CD14-positive monocyte (primary cell): Measurements from ENCODE around the gene MBP. TPM values are rescaled to one million over a fixed set of nuclear protein-coding genes. Genes with fewer than 3 reads are reported as not detected.

ENCODE experiments used
- DNase-seq, 3 donors: peaks; one replicate each; pipeline ENCODE4 v3.0.0-alpha.2; 2011 to 2022
- H2AFZ ChIP-seq: 2 replicates; pipeline ENCODE4 v1.6.0; 2012; ENCODE audit warnings: mild to moderate bottlenecking, low read depth, low read length, inconsistent platforms; ENCODE audit not compliant: insufficient read depth, poor library complexity, severe bottlenecking
- H3K27ac ChIP-seq, 2 donors: 1 replicate in 1 of 2; 2 replicates in 1 of 2; pipeline ENCODE4 v1.5.1; 2012 to 2013; ENCODE audit warnings: low read length in 2 of 2, control low read depth in 1 of 2, inconsistent platforms in 1 of 2, low read depth in 1 of 2, mild to moderate bottlenecking in 1 of 2
- H3K27me3 ChIP-seq, 2 donors: one replicate each; pipeline versions ENCODE4 v1.6.0 to v1.6.1; 2011 to 2013; ENCODE audit warnings: low read length in 2 of 2; ENCODE audit not compliant: control insufficient read depth in 2 of 2, insufficient read depth in 2 of 2
- H3K36me3 ChIP-seq, 2 donors: replicated peaks in 1 of 2; 1 replicate in 1 of 2; 2 replicates in 1 of 2; pipeline versions ENCODE4 v1.5.1 to v1.6.1; 2012 to 2013; ENCODE audit warnings: low read length in 2 of 2, control low read depth in 1 of 2, inconsistent platforms in 1 of 2, mild to moderate bottlenecking in 1 of 2; ENCODE audit not compliant: insufficient read depth in 2 of 2, control insufficient read depth in 1 of 2
- H3K4me1 ChIP-seq, 2 donors: 1 replicate in 1 of 2; 2 replicates in 1 of 2; pipeline versions ENCODE4 v1.5.1 to v1.6.1; 2012 to 2013; ENCODE audit warnings: low read length in 2 of 2, control low read depth in 1 of 2, inconsistent platforms in 1 of 2, mild to moderate bottlenecking in 1 of 2, moderate library complexity in 1 of 2; ENCODE audit not compliant: insufficient read depth in 2 of 2, control insufficient read depth in 1 of 2
- H3K4me2 ChIP-seq: replicated peaks from 2 replicates; pipeline ENCODE3; 2012; ENCODE audit warnings: low read length, moderate library complexity, mild to moderate bottlenecking; ENCODE audit not compliant: poor library complexity, severe bottlenecking; ENCODE audit errors: extremely low read depth
- H3K4me3 ChIP-seq, 3 experiments: fragments of 200-600 bp in 1 of 3; sonication (generic) in 1 of 3; replicated peaks in 1 of 3; 1 replicate in 2 of 3; 2 replicates in 1 of 3; pipeline ENCODE4 v1.5.1; 2011 to 2013; ENCODE audit warnings: low read length in 3 of 3, mild to moderate bottlenecking in 3 of 3, control low read depth in 2 of 3, low read depth in 2 of 3, inconsistent platforms in 1 of 3, moderate library complexity in 1 of 3
- H3K79me2 ChIP-seq: 2 replicates; pipeline ENCODE4 v1.6.0; 2012; ENCODE audit warnings: mild to moderate bottlenecking, control low read depth, inconsistent platforms, low read length, moderate library complexity; ENCODE audit not compliant: insufficient read depth
- H3K9ac ChIP-seq: 2 replicates; pipeline ENCODE4 v1.6.0; 2017; ENCODE audit warnings: low read length, mild to moderate bottlenecking; ENCODE audit not compliant: insufficient read depth, poor library complexity, severe bottlenecking
- H3K9me3 ChIP-seq, 2 donors: replicated peaks in 1 of 2; 1 replicate in 1 of 2; 2 replicates in 1 of 2; pipeline versions ENCODE4 v1.5.1 to v1.6.1; 2012 to 2013; ENCODE audit warnings: low read length in 2 of 2, control low read depth in 1 of 2; ENCODE audit not compliant: control insufficient read depth in 1 of 2, insufficient read depth in 1 of 2
- H4K20me1 ChIP-seq: 2 replicates; pipeline ENCODE4 v1.6.0; 2012; ENCODE audit warnings: mild to moderate bottlenecking, low read length, control low read depth, moderate library complexity; ENCODE audit not compliant: insufficient read depth
- H3K27ac Mint-ChIP-seq, 7 donors: one replicate each; pipeline ENCODE4 v1.8.0; 2020; ENCODE audit warnings: mild to moderate bottlenecking in 7 of 7, mixed read lengths in 7 of 7, moderate library complexity in 6 of 7, inconsistent platforms in 2 of 7
- H3K27me3 Mint-ChIP-seq, 3 donors: one replicate each; pipeline ENCODE4 v1.8.0; 2021 to 2022; ENCODE audit warnings: low read depth in 3 of 3, mild to moderate bottlenecking in 3 of 3, mixed read lengths in 3 of 3, moderate library complexity in 3 of 3, inconsistent platforms in 1 of 3
- H3K36me3 Mint-ChIP-seq, 2 donors: one replicate each; pipeline ENCODE4 v1.8.0; 2020; ENCODE audit warnings: mixed read lengths in 2 of 2, inconsistent platforms in 1 of 2, mild to moderate bottlenecking in 1 of 2
- H3K4me1 Mint-ChIP-seq: one replicate; pipeline ENCODE4 v1.8.0; 2020; ENCODE audit warnings: mild to moderate bottlenecking, mixed read lengths
- H3K4me3 Mint-ChIP-seq, 2 donors: one replicate each; pipeline ENCODE4 v1.8.0; 2020; ENCODE audit warnings: mild to moderate bottlenecking in 2 of 2, mixed read lengths in 2 of 2, moderate library complexity in 1 of 2
- H3K9me3 Mint-ChIP-seq, 7 donors: one replicate each; pipeline ENCODE4 v1.8.0; 2020 to 2022; ENCODE audit warnings: mixed read lengths in 7 of 7, mild to moderate bottlenecking in 6 of 7, moderate library complexity in 6 of 7, inconsistent platforms in 2 of 7
- CTCF ChIP-seq: fragments of 200-600 bp; IDR thresholded peaks from one replicate; pipeline ENCODE4 v1.8.0; 2022; ENCODE audit warnings: antibody characterized with exemption, mild to moderate bottlenecking
- WGBS: methylation state at CpG from one replicate; pipeline ENCODE4 v1.1.5; 2013; ENCODE audit warnings: missing lambda C conversion rate; ENCODE audit not compliant: insufficient coverage; 5-methylcytosine and 5-hydroxymethylcytosine counted together
- intact Hi-C, 2 donors: fragments of 100-400 bp; cut with micrococcal nuclease; formaldehyde crosslinking; loops; one replicate each; pipeline versions ENCODE4 v1.15.0 to v1.15.1; 2023
- polyA plus RNA-seq, 3 donors: library from polyadenylated mRNA; depleted of rRNA in 1 of 3; unstranded in 2 of 3; stranded (reverse) in 1 of 3; fragments of 300-500 nt in 2 of 3; fragments of >200 nt in 1 of 3; fragmentation: Illumina TruSeq in 2 of 3; gene quantifications; 1 replicate in 2 of 3; 2 replicates in 1 of 3; pipeline ENCODE4 v1.2.3, GENCODE V29; 2012 to 2021

MBP gene
- polyA plus RNA-seq, 3 donors = 47.7 to 81.0 (median 50.4) TPM

- peak overlapping the region in 1 of 2 donors; percentile 72 for H3K4me3 Mint-ChIP-seq
- H3K36me3 ChIP-seq = peaks cover 22 to 37% of the 10 kb centered on the region in 2 donors
- H3K27ac Mint-ChIP-seq = peak overlapping the region; percentile 96 to 99 (median 98)
- H3K4me3 ChIP-seq = peak overlapping the region in 1 of 3 experiments; percentile 2
- no peak overlapping the region for H2AFZ ChIP-seq
- H3K27me3 ChIP-seq = no peaks in the 10 kb centered on the region
- WGBS = 24% methylated on average over 7 of the region's 8 CpGs
- TF ChIP-seq CTCF = no peak
- no peaks in the 10 kb centered on the region for H3K9me3 Mint-ChIP-seq
- H4K20me1 ChIP-seq = peaks cover 16% of the 10 kb centered on the region
- no peaks in the 10 kb centered on the region for H3K27me3 Mint-ChIP-seq
- peak overlapping the region; percentile 97 to 99 for H3K27ac ChIP-seq
- peaks cover 75% of the 10 kb centered on the region for H3K4me1 Mint-ChIP-seq
- H3K36me3 Mint-ChIP-seq = peaks cover 63 to 67% of the 10 kb centered on the region in 2 donors
- peaks cover 70% of the 10 kb centered on the region in 2 donors for H3K4me1 ChIP-seq
- peak overlapping the region; percentile 46 for H3K4me2 ChIP-seq
- no peaks in the 10 kb centered on the region for H3K9me3 ChIP-seq
- H3K79me2 ChIP-seq = peaks cover 88% of the 10 kb centered on the region
- peak overlapping the region; percentile 86 for H3K9ac ChIP-seq
- no peak for DNase-seq
- intact Hi-C loops = loop anchor here in 1 of 2 donors (2.0 kb wide), 2 partner anchors 13 to 15 kb away; no protein-coding TSS in a partner anchor
Observed at GRCh38 chr18:77115192-77115953, 17.2 kb downstream of the MBP start.

GRCh38 chr18:77114415-77115191 lies 18.0 kb downstream of the MBP start:
- no peak for TF ChIP-seq CTCF
- intact Hi-C loops = loop anchor here (1.0 to 5.0 kb wide), 5 partner anchors 14 to 622 kb away; no protein-coding TSS in a partner anchor

More at GRCh38 chr18:77114415-77115191, 18.0 kb downstream of the MBP start:
- H3K9me3 ChIP-seq = no peaks in the 10 kb centered on the region
- H4K20me1 ChIP-seq = peaks cover 8% of the 10 kb centered on the region
- H3K4me1 ChIP-seq = peaks cover 76 to 78% of the 10 kb centered on the region in 2 donors
- H3K9me3 Mint-ChIP-seq = no peaks in the 10 kb centered on the region
- peak overlapping the region; percentile 97 to 99 for H3K27ac ChIP-seq
- peaks cover 88% of the 10 kb centered on the region for H3K79me2 ChIP-seq
- peak overlapping the region in 1 of 3 experiments; percentile 29 for H3K4me3 ChIP-seq
- peak overlapping the region; percentile 72 to 76 for H3K4me3 Mint-ChIP-seq
- H3K4me2 ChIP-seq = peak overlapping the region; percentile 46
- no peaks in the 10 kb centered on the region for H3K27me3 Mint-ChIP-seq
- under 1% methylated on average over 23 of the region's 25 CpGs for WGBS
- H3K36me3 ChIP-seq = peaks cover 18 to 29% of the 10 kb centered on the region in 2 donors
- peak; percentile 100 for DNase-seq
- H3K27me3 ChIP-seq = no peaks in the 10 kb centered on the region
- H2AFZ ChIP-seq = no peak overlapping the region
- H3K9ac ChIP-seq = peak overlapping the region; percentile 86
- peaks cover 82% of the 10 kb centered on the region for H3K4me1 Mint-ChIP-seq
- H3K36me3 Mint-ChIP-seq = peaks cover 64 to 66% of the 10 kb centered on the region in 2 donors
- peak overlapping the region; percentile 96 to 99 (median 98) for H3K27ac Mint-ChIP-seq
